Measurements from ENCODE around the gene KHDRBS2. TPM values are rescaled to one million over a fixed set of nuclear protein-coding genes. Genes with fewer than 3 reads are reported as not detected.

The KHDRBS2 gene
- total and polyA plus RNA-seq, 4 donors: 9.2 to 13.0 (median 11.0) TPM

DNA sequence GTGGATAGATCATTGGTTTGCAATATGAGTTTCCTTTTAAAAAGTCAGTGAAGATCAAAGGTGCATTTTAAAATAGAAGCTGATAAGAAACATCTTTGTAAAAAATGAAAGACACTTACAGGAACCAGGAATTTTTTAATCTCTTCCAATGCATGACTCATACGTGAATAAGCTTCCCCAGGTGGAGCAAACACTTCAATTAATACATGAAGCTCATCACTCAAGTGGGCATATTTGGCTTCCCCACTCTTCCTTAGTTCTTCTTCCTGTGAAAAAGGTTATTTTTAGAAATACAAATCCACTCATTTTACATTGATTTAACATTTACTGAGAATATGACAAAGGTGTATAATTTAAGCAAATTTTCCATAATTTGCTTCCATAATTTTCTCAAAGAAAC is 308.1 kb downstream of the KHDRBS2 start:
- Histone ChIP-seq H3K4me1 (ENCODE audit: control insufficient read depth, insufficient read depth, low read length) (no peaks in the 10 kb centered on the region), H3K27ac (ENCODE audit: low read depth, low read length) (no peak overlapping the region), H3K27me3 (ENCODE audit: control insufficient read depth, insufficient read depth, low read length) (no peaks in the 10 kb centered on the region), H3K4me3 (ENCODE audit: low read depth, low read length) (no peak overlapping the region), H3K9me3 (ENCODE audit: control insufficient read depth, insufficient read depth, low read length) (no peaks in the 10 kb centered on the region), H3K36me3 (ENCODE audit: control insufficient read depth, insufficient read depth, low read length) (no peaks in the 10 kb centered on the region)
- DNase-seq (ENCODE audit: low read depth in 4 of 6, low spot score in 6 of 6): peak in 1 of 6 donors; percentile 39
- whole genome bisulfite sequencing (ENCODE audit: insufficient coverage): no CpG with 5 or more reads among the region's 1 CpG

DNA sequence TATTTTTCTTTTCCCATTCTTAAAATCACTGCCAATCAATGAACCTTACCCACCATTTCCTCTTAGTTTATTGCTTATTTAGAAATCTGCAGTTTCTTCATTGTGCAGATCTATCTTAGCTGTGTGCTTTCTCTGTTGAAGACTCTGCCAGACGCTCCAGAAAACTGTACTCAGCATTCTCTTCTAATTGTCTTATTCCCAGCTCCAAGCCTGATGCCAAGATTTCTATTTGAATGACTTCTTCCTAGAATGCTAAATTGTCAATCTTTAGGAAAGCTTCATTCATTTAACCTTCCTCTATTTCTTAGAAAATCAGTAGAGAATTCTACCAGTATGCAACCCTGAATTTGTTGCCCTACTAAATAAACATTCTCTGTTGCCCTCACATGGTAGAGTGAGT is 308.9 kb downstream of the KHDRBS2 start:
- no peaks in the 10 kb centered on the region for H3K36me3 ChIP-seq (ENCODE audit: control insufficient read depth, insufficient read depth, low read length)
- no peaks in the 10 kb centered on the region for H3K9me3 ChIP-seq (ENCODE audit: control insufficient read depth, insufficient read depth, low read length)
- no peaks in the 10 kb centered on the region for H3K4me1 ChIP-seq (ENCODE audit: control insufficient read depth, insufficient read depth, low read length)
- H3K27me3 ChIP-seq (ENCODE audit: control insufficient read depth, insufficient read depth, low read length): no peaks in the 10 kb centered on the region
- DNase-seq (ENCODE audit: low read depth in 4 of 6, low spot score in 6 of 6): peak in 2 of 6 donors; percentile 70 to 72
- WGBS (ENCODE audit: insufficient coverage): no CpG with 5 or more reads among the region's 1 CpG
- H3K4me3 ChIP-seq (ENCODE audit: low read depth, low read length): no peak overlapping the region
- no peak overlapping the region for H3K27ac ChIP-seq (ENCODE audit: low read depth, low read length)

DNA sequence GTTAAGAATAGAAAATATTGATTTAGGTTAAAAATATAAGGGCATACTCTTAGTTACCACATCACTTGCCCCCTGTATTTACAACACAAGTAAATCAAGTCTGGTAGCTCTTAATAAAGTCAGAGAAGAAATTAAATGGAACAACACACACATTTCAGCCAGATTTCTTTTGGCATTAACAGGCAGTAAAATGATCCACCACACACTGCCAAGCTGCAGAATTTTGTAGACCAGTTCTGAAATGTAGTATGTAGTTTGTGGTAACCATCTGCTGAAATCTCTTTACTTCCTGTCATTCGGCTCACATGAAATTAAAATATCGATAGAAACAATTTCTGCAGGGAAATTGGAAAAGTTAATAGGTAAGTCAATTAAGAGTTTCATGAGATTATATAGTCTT is 326.8 kb downstream of the KHDRBS2 start:
- peak in 1 of 6 donors; percentile 73 for DNase-seq (ENCODE audit: low read depth in 4 of 6, low spot score in 6 of 6)
- no CpG with 5 or more reads among the region's 2 CpGs for WGBS (ENCODE audit: insufficient coverage)
- no peaks in the 10 kb centered on the region for H3K36me3 ChIP-seq (ENCODE audit: control insufficient read depth, insufficient read depth, low read length)
- H3K4me3 ChIP-seq (ENCODE audit: low read depth, low read length): no peak overlapping the region
- no peaks in the 10 kb centered on the region for H3K9me3 ChIP-seq (ENCODE audit: control insufficient read depth, insufficient read depth, low read length)
- no peaks in the 10 kb centered on the region for H3K27me3 ChIP-seq (ENCODE audit: control insufficient read depth, insufficient read depth, low read length)
- no peaks in the 10 kb centered on the region for H3K4me1 ChIP-seq (ENCODE audit: control insufficient read depth, insufficient read depth, low read length)
- H3K27ac ChIP-seq (ENCODE audit: low read depth, low read length): no peak overlapping the region

DNA sequence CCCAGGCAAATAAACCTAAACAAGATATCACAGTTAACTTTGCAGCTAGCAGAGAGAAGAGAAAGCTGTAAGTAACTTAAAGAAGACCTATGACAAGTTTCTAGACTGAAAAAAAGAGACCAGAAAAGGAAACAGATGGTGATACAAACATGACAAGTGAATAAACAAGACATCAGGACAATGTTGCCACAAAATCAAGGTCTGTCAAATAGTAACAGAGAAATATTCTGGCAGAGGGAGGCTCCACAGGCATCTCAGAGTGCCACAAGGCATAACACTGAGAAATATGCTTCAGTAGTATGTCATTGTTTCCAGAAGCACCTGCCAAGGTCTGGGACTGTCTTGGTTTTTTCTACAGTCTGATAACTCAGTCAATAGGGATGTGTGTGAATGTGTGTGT is 332.2 kb downstream of the KHDRBS2 start:
- H3K9me3 ChIP-seq (ENCODE audit: control insufficient read depth, insufficient read depth, low read length): no peaks in the 10 kb centered on the region
- no peaks in the 10 kb centered on the region for H3K4me1 ChIP-seq (ENCODE audit: control insufficient read depth, insufficient read depth, low read length)
- no peaks in the 10 kb centered on the region for H3K27me3 ChIP-seq (ENCODE audit: control insufficient read depth, insufficient read depth, low read length)
- no peak overlapping the region for H3K27ac ChIP-seq (ENCODE audit: low read depth, low read length)
- DNase-seq (ENCODE audit: low read depth in 4 of 6, low spot score in 6 of 6): peak in 1 of 6 donors; percentile 63
- no peak overlapping the region for H3K4me3 ChIP-seq (ENCODE audit: low read depth, low read length)
- H3K36me3 ChIP-seq (ENCODE audit: control insufficient read depth, insufficient read depth, low read length): no peaks in the 10 kb centered on the region

DNA sequence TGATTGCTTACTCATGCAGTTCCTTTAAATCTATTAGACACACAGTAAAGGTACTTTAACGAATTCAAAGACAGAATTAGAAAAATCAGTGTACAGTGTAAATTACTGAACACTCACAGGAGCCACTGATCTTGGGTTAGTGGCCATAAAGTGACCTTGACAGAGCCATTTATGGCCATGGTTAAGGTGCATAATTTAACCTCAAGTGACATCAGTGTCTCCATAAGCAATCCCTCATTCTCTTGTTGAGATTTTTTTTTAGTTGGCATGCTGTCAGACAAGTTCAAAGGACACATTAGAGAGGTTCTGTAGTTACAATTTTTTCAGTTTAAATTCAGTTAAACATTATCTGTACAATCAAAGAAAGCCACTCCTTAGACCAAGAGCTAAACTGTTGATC is 334.4 kb downstream of the KHDRBS2 start:
- Histone ChIP-seq H3K4me3 (ENCODE audit: low read depth, low read length) (no peak overlapping the region), H3K9me3 (ENCODE audit: control insufficient read depth, insufficient read depth, low read length) (no peaks in the 10 kb centered on the region), H3K27me3 (ENCODE audit: control insufficient read depth, insufficient read depth, low read length) (no peaks in the 10 kb centered on the region), H3K36me3 (ENCODE audit: control insufficient read depth, insufficient read depth, low read length) (no peaks in the 10 kb centered on the region), H3K4me1 (ENCODE audit: control insufficient read depth, insufficient read depth, low read length) (no peaks in the 10 kb centered on the region), H3K27ac (ENCODE audit: low read depth, low read length) (no peak overlapping the region)
- DNase-seq (ENCODE audit: low read depth in 4 of 6, low spot score in 6 of 6): no peak
- no CpG with 5 or more reads among the region's 1 CpG for WGBS (ENCODE audit: insufficient coverage)

DNA sequence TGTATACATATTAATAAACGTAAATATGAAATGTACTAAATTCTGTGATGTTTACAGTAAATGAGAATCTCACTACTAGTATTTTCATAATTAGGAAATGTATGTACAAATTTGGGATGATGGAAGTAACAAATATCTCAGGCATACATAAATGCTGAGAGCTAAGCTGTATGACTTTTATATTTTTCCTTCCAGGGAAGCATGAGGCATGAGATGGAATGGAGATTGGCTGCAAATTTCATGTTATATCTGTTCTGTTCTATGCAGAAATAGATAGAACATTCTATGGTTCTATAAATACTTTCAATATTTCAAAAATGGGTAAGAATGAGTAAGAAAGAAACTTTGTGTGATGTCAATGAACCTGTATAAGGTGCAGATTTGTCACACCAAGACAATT is 335.2 kb downstream of the KHDRBS2 start:
- Histone ChIP-seq H3K27ac (ENCODE audit: low read depth, low read length) (no peak overlapping the region), H3K4me1 (ENCODE audit: control insufficient read depth, insufficient read depth, low read length) (no peaks in the 10 kb centered on the region), H3K36me3 (ENCODE audit: control insufficient read depth, insufficient read depth, low read length) (no peaks in the 10 kb centered on the region), H3K4me3 (ENCODE audit: low read depth, low read length) (no peak overlapping the region), H3K9me3 (ENCODE audit: control insufficient read depth, insufficient read depth, low read length) (no peaks in the 10 kb centered on the region), H3K27me3 (ENCODE audit: control insufficient read depth, insufficient read depth, low read length) (no peaks in the 10 kb centered on the region)
- peak in 1 of 6 donors; percentile 51 for DNase-seq (ENCODE audit: low read depth in 4 of 6, low spot score in 6 of 6)
- WGBS (ENCODE audit: insufficient coverage): no CpG with 5 or more reads among the region's 1 CpG

GRCh38 chr6:61949971-61950370 is 336.1 kb downstream of the KHDRBS2 start:
- WGBS (ENCODE audit: insufficient coverage): no CpG with 5 or more reads among the region's 1 CpG

DNA sequence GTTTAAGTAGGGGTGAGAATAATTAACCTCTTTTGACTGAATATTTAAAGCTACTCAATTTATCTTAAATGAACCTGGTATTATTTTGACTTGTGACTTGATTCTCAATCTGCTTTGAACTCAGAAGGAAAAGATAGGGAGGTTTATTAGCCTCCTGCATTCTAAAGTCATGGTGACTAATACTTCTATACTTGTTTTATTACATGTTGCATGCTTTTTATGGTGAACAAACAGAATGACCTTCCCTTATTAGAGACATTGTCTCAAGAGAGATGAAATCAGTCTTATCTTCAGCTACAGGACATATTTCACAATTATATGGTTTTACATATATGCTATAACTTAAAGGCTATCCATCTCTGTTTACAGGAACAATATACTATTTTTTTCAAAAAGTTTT is 336.9 kb downstream of the KHDRBS2 start:
- no peak overlapping the region for H3K4me3 ChIP-seq (ENCODE audit: low read depth, low read length)
- H3K27ac ChIP-seq (ENCODE audit: low read depth, low read length): no peak overlapping the region
- H3K9me3 ChIP-seq (ENCODE audit: control insufficient read depth, insufficient read depth, low read length): no peaks in the 10 kb centered on the region
- H3K36me3 ChIP-seq (ENCODE audit: control insufficient read depth, insufficient read depth, low read length): no peaks in the 10 kb centered on the region
- no peaks in the 10 kb centered on the region for H3K27me3 ChIP-seq (ENCODE audit: control insufficient read depth, insufficient read depth, low read length)
- no peak for DNase-seq (ENCODE audit: low read depth in 4 of 6, low spot score in 6 of 6)
- no peaks in the 10 kb centered on the region for H3K4me1 ChIP-seq (ENCODE audit: control insufficient read depth, insufficient read depth, low read length)

More at GRCh38 chr6:61949971-61950370, 336.1 kb downstream of the KHDRBS2 start:
- Histone ChIP-seq H3K27ac (ENCODE audit: low read depth, low read length) (no peak overlapping the region), H3K9me3 (ENCODE audit: control insufficient read depth, insufficient read depth, low read length) (no peaks in the 10 kb centered on the region), H3K36me3 (ENCODE audit: control insufficient read depth, insufficient read depth, low read length) (no peaks in the 10 kb centered on the region), H3K27me3 (ENCODE audit: control insufficient read depth, insufficient read depth, low read length) (no peaks in the 10 kb centered on the region), H3K4me1 (ENCODE audit: control insufficient read depth, insufficient read depth, low read length) (no peaks in the 10 kb centered on the region), H3K4me3 (ENCODE audit: low read depth, low read length) (no peak overlapping the region)
- DNase-seq (ENCODE audit: low read depth in 4 of 6, low spot score in 6 of 6): peak in 2 of 6 donors; percentile 68 to 88

- DNase-seq (ENCODE audit: low read depth in 4 of 6, low spot score in 6 of 6): peak in 1 of 6 donors; percentile 10
- H3K27ac ChIP-seq (ENCODE audit: low read depth, low read length): no peak overlapping the region
These were observed 338.6 kb downstream of the KHDRBS2 start for GRCh38 chr6:61947311-61947947.

GRCh38 chr6:61940919-61941318 is 345.1 kb downstream of the KHDRBS2 start:
- no peak overlapping the region for H3K4me3 ChIP-seq (ENCODE audit: low read depth, low read length)
- DNase-seq (ENCODE audit: low read depth in 4 of 6, low spot score in 6 of 6): no peak
- H3K27ac ChIP-seq (ENCODE audit: low read depth, low read length): no peak overlapping the region
- no peaks in the 10 kb centered on the region for H3K27me3 ChIP-seq (ENCODE audit: control insufficient read depth, insufficient read depth, low read length)
- H3K9me3 ChIP-seq (ENCODE audit: control insufficient read depth, insufficient read depth, low read length): no peaks in the 10 kb centered on the region
- H3K4me1 ChIP-seq (ENCODE audit: control insufficient read depth, insufficient read depth, low read length): no peaks in the 10 kb centered on the region
- WGBS (ENCODE audit: insufficient coverage): 94% methylated on average over 2 of the region's 2 CpGs
- no peaks in the 10 kb centered on the region for H3K36me3 ChIP-seq (ENCODE audit: control insufficient read depth, insufficient read depth, low read length)

More at GRCh38 chr6:61947311-61947947, 338.6 kb downstream of the KHDRBS2 start:
- Histone ChIP-seq H3K27me3 (ENCODE audit: control insufficient read depth, insufficient read depth, low read length) (no peaks in the 10 kb centered on the region), H3K4me3 (ENCODE audit: low read depth, low read length) (no peak overlapping the region), H3K36me3 (ENCODE audit: control insufficient read depth, insufficient read depth, low read length) (no peaks in the 10 kb centered on the region), H3K4me1 (ENCODE audit: control insufficient read depth, insufficient read depth, low read length) (no peaks in the 10 kb centered on the region), H3K9me3 (ENCODE audit: control insufficient read depth, insufficient read depth, low read length) (no peaks in the 10 kb centered on the region)

All from spinal cord (tissue), 10 donors.